Activated T-helper 9 cell treated with anti-CD3 and anti-CD28 coated beads, Interleukin-2, amount 50 U/mL, for 16 hours (primary cell): Measurements from ENCODE around the gene TMEM187.
A peak's percentile ranks its signal among the peaks of the same experiment; 100 is the strongest.

ENCODE experiments used
- DNase-seq: peaks from one replicate; pipeline ENCODE4 v3.0.0-alpha.2; 2020; ENCODE audit warnings: low read depth

The TMEM187 gene

GRCh38 chrX:153955228-153955732 lies 17.3 kb upstream of the TMEM187 start:
- DNase-seq, result no peak

GRCh38 chrX:153956044-153956907 lies 16.3 kb upstream of the TMEM187 start:
- DNase-seq, result no peak

DNA sequence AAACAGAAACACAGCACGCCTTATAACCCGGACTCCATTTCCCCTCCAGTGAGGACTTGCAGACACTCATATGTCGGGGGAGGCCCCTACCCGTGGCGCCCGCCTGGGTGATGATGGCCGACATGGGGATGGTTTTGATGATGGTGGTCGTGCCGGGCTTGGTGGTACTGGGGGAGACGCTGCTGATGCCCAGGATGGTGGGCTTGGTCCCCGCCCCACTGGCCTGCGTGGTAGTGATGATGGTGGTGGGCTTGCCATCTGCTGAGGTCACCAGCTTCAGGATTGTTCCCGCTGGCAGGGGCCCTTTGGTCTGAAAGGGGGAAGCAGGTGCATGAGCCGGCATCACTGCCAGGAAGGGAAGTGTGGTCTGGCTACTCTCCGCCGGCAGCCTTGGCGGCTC lies 15.3 kb upstream of the TMEM187 start:
- no peak for DNase-seq

- no peak for DNase-seq
These were observed 13.9 kb upstream of the TMEM187 start for GRCh38 chrX:153958605-153959004.

- DNase-seq, result no peak
These were observed 12.9 kb upstream of the TMEM187 start for GRCh38 chrX:153959649-153960048.

DNA sequence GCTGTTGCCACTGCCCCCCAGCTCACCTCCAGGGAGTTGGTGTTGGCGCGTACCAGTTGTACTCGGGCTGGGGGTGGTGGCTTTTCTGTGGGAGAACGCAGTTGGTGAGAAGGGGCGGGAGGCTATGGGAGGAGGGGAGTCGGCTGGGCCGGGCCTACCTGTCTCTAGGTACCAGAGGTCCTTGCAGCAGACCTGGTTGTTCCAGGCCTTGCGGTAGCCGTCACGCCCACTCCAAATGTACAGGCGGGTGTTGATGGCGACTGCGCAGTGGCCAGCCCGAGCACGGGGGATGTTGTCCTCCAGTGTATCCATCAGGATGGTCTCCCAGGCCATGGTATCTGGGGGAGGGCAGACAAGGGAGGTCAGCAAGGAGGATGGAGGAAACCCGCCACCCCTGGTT lies 12.5 kb upstream of the TMEM187 start:
- DNase-seq, result no peak

DNA sequence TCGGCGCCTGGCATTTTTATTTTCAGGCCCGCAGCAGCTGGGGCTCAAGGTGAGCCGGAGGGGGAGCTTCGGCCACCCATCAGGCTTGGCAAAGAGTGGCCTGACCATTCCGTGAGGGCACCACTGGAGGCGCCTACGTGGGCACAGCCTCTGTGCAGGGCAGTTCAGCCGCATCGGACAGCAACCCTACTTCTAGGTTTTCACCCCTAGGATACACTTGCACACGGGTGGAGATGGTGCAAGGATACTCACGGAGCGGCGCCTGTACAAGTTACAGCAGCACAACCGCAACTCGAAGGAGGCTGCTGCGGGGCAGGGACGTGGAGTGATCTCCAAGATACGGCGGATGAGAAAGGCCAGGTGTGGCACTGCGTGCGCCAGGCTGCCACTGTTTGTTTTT lies 11.8 kb upstream of the TMEM187 start:
- no peak for DNase-seq

- DNase-seq, result no peak
These were observed 11.3 kb upstream of the TMEM187 start for GRCh38 chrX:153961292-153961691.

- no peak for DNase-seq
These were observed 9.0 kb upstream of the TMEM187 start for GRCh38 chrX:153963546-153963945.

DNA sequence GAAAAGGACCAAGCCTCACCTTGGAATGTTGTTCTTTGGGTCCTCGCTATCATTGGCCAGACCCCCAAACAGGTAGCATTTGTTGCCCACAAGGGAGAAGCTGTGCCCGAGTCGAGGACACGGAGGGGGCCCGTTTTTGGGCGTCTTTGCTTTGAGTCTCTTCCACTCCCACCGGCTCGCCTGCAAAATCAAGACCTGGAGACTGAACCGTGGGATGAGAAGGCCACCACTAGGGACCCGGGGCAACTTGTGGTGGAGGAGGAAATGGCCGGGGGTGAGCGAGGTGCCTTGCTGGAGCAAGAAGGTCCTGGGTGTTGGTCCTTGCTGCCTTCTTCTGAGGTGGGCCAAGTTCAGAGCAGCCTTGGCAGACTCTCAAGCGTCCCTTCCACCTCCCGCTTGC lies 8.4 kb upstream of the TMEM187 start:
- DNase-seq, result no peak

- DNase-seq, result no peak
These were observed 7.1 kb upstream of the TMEM187 start for GRCh38 chrX:153965406-153965805.

- DNase-seq, result no peak
These were observed 6.3 kb upstream of the TMEM187 start for GRCh38 chrX:153966283-153966688.

- no peak for DNase-seq
These were observed 5.6 kb upstream of the TMEM187 start for GRCh38 chrX:153966841-153967535.

DNA sequence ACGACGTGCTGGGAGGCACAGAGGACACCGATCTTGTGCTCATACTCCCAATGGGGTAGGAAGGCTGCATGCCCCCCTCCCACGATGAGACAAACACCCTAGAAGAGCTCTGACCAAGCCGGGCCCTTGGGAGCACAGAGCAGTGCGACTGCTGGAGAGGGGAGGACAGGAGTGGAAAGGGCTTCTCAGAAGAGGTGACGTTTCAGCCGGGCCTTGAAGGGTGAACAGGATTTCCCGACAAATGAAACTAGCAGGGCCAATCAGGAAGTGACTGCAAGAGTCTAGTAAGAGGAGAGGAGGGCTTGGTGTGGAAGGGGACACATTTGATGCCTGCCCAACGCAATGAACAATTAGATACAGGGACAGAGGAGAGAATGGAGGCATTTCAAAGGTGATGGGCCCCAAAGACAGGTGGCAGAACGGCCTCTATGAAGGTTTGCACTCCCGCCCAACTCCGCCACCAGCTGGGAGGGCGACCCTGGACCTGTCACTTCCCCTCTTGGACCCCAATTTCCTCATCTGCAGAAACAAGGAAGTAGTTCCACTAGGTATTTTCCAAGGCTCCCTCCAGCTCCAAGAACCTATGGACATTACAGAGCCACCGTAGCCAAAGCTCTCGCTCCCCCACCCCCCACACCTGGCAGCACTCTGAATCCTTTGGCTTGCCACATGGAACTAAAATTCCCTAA lies 4.9 kb upstream of the TMEM187 start:
- no peak for DNase-seq

DNA sequence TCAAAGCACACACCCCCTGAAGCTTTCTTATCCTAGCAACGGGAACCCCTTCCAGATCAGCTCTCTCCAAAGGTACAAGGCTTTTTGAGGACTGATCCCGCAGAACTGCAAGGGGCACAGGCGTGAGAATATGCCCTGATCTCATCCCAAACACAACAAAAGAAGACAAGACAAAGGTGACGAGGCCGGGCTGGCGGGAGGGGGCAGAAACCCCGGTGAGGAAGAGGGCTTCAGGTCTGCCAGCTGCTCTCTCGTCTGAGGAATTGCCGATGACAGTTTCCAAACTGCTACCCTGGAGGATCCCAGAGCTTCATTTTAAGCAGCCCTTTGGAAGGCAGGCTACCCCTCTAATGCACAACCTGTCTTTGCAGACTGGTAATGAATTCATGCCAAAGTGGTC lies 4.3 kb upstream of the TMEM187 start:
- no peak for DNase-seq

- no peak for DNase-seq
These were observed 3.8 kb upstream of the TMEM187 start for GRCh38 chrX:153968754-153969124.

DNA sequence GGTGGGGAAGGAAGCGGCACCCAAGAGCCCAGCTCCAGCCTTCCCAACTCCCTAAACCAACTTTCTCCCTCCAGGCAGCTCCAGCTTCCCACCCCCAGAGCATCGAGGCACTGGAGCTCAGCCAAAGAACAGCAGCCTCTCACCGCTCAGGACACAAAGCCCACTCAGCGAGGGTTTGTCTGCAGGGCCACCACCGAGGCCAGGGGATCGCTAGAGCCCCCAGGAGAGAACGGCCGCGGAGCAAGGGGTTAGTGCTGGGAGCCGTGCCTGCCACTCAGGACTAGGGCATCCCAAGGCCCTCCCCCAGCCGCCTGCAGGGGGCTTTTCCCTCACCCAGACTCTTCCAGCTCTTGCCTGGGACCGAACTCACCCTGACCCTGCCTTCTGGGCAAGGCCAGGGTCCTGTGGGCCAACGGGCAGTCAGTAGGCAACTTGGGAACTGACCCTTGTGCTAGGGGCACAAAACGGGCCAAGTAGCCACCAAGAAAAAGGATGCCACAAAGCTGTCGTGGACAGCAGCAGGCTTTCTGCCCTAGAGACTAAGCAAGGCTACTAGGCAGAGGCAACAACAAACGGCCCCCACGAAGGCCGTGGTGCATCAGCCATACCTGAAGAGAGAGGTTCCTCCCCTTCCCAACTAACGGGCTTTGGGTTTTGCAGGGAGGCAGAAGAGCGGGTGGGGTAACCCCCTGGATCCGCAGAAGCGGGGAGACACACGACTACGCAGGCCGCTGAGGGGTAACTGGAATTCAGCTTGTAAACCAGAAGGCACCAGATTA lies 3.2 kb upstream of the TMEM187 start:
- no peak for DNase-seq

- no peak for DNase-seq
These were observed 2.6 kb upstream of the TMEM187 start for GRCh38 chrX:153969904-153970356.

GRCh38 chrX:153970357-153971123 lies 2.0 kb upstream of the TMEM187 start:
- no peak for DNase-seq

DNA sequence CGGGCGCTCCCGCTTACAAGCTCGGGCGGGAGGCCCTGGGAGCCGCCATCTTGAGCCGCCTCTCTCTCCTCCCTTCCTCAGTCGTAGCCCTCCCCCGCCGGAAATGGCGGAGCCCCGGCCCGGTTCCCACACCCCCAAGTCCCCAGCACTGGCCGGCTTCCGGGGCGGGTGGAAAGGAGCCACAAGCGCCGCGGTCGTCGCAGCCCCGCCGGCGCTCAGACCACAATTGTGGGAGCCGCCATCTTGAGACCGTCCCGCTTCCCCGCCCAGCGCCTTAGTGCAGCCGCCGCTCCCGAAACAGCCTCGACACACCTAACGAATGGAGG lies 1.5 kb upstream of the TMEM187 start:
- DNase-seq, result peak; percentile 89
